Activated naive CD4-positive, alpha-beta T cell treated with anti-CD3 and anti-CD28 coated beads, Interleukin-2, amount 50 U/mL, for 24 hours (primary cell): ENCODE measurements around the gene TBC1D21.
"Not testable (repeated sequence)": the region's sequence is repeated elsewhere in the genome, so short reads cannot be mapped to it uniquely, and the experiment has no call there.

Experiments used
- H3K27ac Mint-ChIP-seq: one replicate; pipeline ENCODE4 v1.8.0; 2021; ENCODE audit warnings: mild to moderate bottlenecking, mixed read lengths
- H3K27me3 Mint-ChIP-seq: one replicate; pipeline ENCODE4 v1.8.0; 2021; ENCODE audit warnings: mixed read lengths
- H3K36me3 Mint-ChIP-seq: one replicate; pipeline ENCODE4 v1.8.0; 2021; ENCODE audit warnings: mixed read lengths
- H3K4me1 Mint-ChIP-seq: one replicate; pipeline ENCODE4 v1.8.0; 2021; ENCODE audit warnings: mixed read lengths
- H3K4me3 Mint-ChIP-seq: one replicate; pipeline ENCODE4 v1.8.0; 2021; ENCODE audit warnings: mild to moderate bottlenecking, mixed read lengths
- H3K9me3 Mint-ChIP-seq: one replicate; pipeline ENCODE4 v1.8.0; 2021; ENCODE audit warnings: mixed read lengths

The TBC1D21 gene

GRCh38 chr15:73927003-73927475 is 53.7 kb downstream of the TBC1D21 start:
- H3K36me3 Mint-ChIP-seq: no peaks in the 10 kb centered on the region
- peaks cover 32% of the 10 kb centered on the region for H3K4me1 Mint-ChIP-seq
- H3K27ac Mint-ChIP-seq: no peak overlapping the region

GRCh38 chr15:73927476-73928240 is 54.3 kb downstream of the TBC1D21 start:
- Mint-ChIP-seq H3K9me3 (no peaks in the 10 kb centered on the region), H3K36me3 (no peaks in the 10 kb centered on the region), H3K27ac (no peak overlapping the region), H3K4me1 (peaks cover 32% of the 10 kb centered on the region), H3K27me3 (no peaks in the 10 kb centered on the region), H3K4me3 (peak overlapping the region; percentile 74)

More at GRCh38 chr15:73927003-73927475, 53.7 kb downstream of the TBC1D21 start:
- Mint-ChIP-seq H3K9me3 (no peaks in the 10 kb centered on the region), H3K27me3 (no peaks in the 10 kb centered on the region), H3K4me3 (peak overlapping the region; percentile 47)

GRCh38 chr15:73928241-73928579 is 54.8 kb downstream of the TBC1D21 start:
- H3K9me3 Mint-ChIP-seq: no peaks in the 10 kb centered on the region
- peaks cover 30% of the 10 kb centered on the region for H3K4me1 Mint-ChIP-seq
- no peak overlapping the region for H3K27ac Mint-ChIP-seq
- peak overlapping the region; percentile 74 for H3K4me3 Mint-ChIP-seq
- no peaks in the 10 kb centered on the region for H3K36me3 Mint-ChIP-seq
- no peaks in the 10 kb centered on the region for H3K27me3 Mint-ChIP-seq

- no peaks in the 10 kb centered on the region for H3K9me3 Mint-ChIP-seq
- no peaks in the 10 kb centered on the region for H3K36me3 Mint-ChIP-seq
- peaks cover 22% of the 10 kb centered on the region for H3K4me1 Mint-ChIP-seq
- no peak overlapping the region for H3K27ac Mint-ChIP-seq
- peak overlapping the region; percentile 55 for H3K4me3 Mint-ChIP-seq
- no peaks in the 10 kb centered on the region for H3K27me3 Mint-ChIP-seq
These were observed 55.7 kb downstream of the TBC1D21 start for GRCh38 chr15:73928971-73929627.

GRCh38 chr15:73930371-73930770 is 57.0 kb downstream of the TBC1D21 start:
- H3K4me1 Mint-ChIP-seq: peaks cover 11% of the 10 kb centered on the region
- no peaks in the 10 kb centered on the region for H3K9me3 Mint-ChIP-seq
- H3K27me3 Mint-ChIP-seq: no peaks in the 10 kb centered on the region
- no peak overlapping the region for H3K4me3 Mint-ChIP-seq
- no peaks in the 10 kb centered on the region for H3K36me3 Mint-ChIP-seq
- H3K27ac Mint-ChIP-seq: no peak overlapping the region

GRCh38 chr15:73930790-73931281 is 57.5 kb downstream of the TBC1D21 start:
- peaks cover 6% of the 10 kb centered on the region for H3K4me1 Mint-ChIP-seq
- H3K4me3 Mint-ChIP-seq: no peak overlapping the region
- H3K9me3 Mint-ChIP-seq: no peaks in the 10 kb centered on the region
- no peak overlapping the region for H3K27ac Mint-ChIP-seq
- H3K36me3 Mint-ChIP-seq: no peaks in the 10 kb centered on the region
- H3K27me3 Mint-ChIP-seq: no peaks in the 10 kb centered on the region

- Mint-ChIP-seq H3K27ac (peak overlapping the region; percentile 41), H3K27me3 (no peaks in the 10 kb centered on the region), H3K4me1 (peaks cover 5% of the 10 kb centered on the region), H3K36me3 (no peaks in the 10 kb centered on the region), H3K9me3 (no peaks in the 10 kb centered on the region), H3K4me3 (no peak overlapping the region)
These were observed 58.1 kb downstream of the TBC1D21 start for GRCh38 chr15:73931441-73931840.

GRCh38 chr15:73932381-73933191 is 59.2 kb downstream of the TBC1D21 start:
- Mint-ChIP-seq H3K4me1 (peaks cover 5% of the 10 kb centered on the region), H3K4me3 (no peak overlapping the region), H3K9me3 (no peaks in the 10 kb centered on the region), H3K36me3 (no peaks in the 10 kb centered on the region), H3K27ac (no peak overlapping the region), H3K27me3 (no peaks in the 10 kb centered on the region)

- H3K27ac Mint-ChIP-seq: no peak overlapping the region
- no peaks in the 10 kb centered on the region for H3K27me3 Mint-ChIP-seq
- no peaks in the 10 kb centered on the region for H3K9me3 Mint-ChIP-seq
- H3K4me1 Mint-ChIP-seq: no peaks in the 10 kb centered on the region
- no peak overlapping the region for H3K4me3 Mint-ChIP-seq
- no peaks in the 10 kb centered on the region for H3K36me3 Mint-ChIP-seq
These were observed 60.9 kb downstream of the TBC1D21 start for GRCh38 chr15:73934281-73934680.

- no peak overlapping the region for H3K27ac Mint-ChIP-seq
- no peaks in the 10 kb centered on the region for H3K4me1 Mint-ChIP-seq
- H3K36me3 Mint-ChIP-seq: no peaks in the 10 kb centered on the region
- H3K4me3 Mint-ChIP-seq: no peak overlapping the region
- no peaks in the 10 kb centered on the region for H3K9me3 Mint-ChIP-seq
- no peaks in the 10 kb centered on the region for H3K27me3 Mint-ChIP-seq
These were observed 62.2 kb downstream of the TBC1D21 start for GRCh38 chr15:73935547-73935946.

- Mint-ChIP-seq H3K27me3 (no peaks in the 10 kb centered on the region), H3K27ac (no peak overlapping the region), H3K4me1 (no peaks in the 10 kb centered on the region), H3K4me3 (no peak overlapping the region), H3K36me3 (no peaks in the 10 kb centered on the region), H3K9me3 (no peaks in the 10 kb centered on the region)
These were observed 62.8 kb downstream of the TBC1D21 start for GRCh38 chr15:73936181-73936580.

- H3K36me3 Mint-ChIP-seq: no peaks in the 10 kb centered on the region
- no peaks in the 10 kb centered on the region for H3K27me3 Mint-ChIP-seq
- no peak overlapping the region for H3K4me3 Mint-ChIP-seq
- peaks cover 5% of the 10 kb centered on the region for H3K4me1 Mint-ChIP-seq
- H3K9me3 Mint-ChIP-seq: no peaks in the 10 kb centered on the region
- no peak overlapping the region for H3K27ac Mint-ChIP-seq
These were observed 63.4 kb downstream of the TBC1D21 start for GRCh38 chr15:73936588-73937290.

- Mint-ChIP-seq H3K4me1 (peaks cover 11% of the 10 kb centered on the region), H3K36me3 (no peaks in the 10 kb centered on the region), H3K27ac (no peak overlapping the region), H3K27me3 (no peaks in the 10 kb centered on the region), H3K4me3 (no peak overlapping the region), H3K9me3 (no peaks in the 10 kb centered on the region)
These were observed 63.9 kb downstream of the TBC1D21 start for GRCh38 chr15:73937296-73937695.

GRCh38 chr15:73937726-73938125 is 64.4 kb downstream of the TBC1D21 start:
- Mint-ChIP-seq H3K27me3 (no peaks in the 10 kb centered on the region), H3K4me1 (peaks cover 15% of the 10 kb centered on the region), H3K4me3 (no peak overlapping the region), H3K36me3 (no peaks in the 10 kb centered on the region), H3K27ac (no peak overlapping the region), H3K9me3 (no peaks in the 10 kb centered on the region)

- H3K4me3 Mint-ChIP-seq, H3K27ac Mint-ChIP-seq, H3K36me3 Mint-ChIP-seq, H3K9me3 Mint-ChIP-seq, H3K27me3 Mint-ChIP-seq: not testable (repeated sequence)
- peaks cover 16% of the 10 kb centered on the region for H3K4me1 Mint-ChIP-seq
These were observed 65.2 kb downstream of the TBC1D21 start for GRCh38 chr15:73938516-73938915.
